A673 (cell line): ENCODE data around the gene ERAP2.

ENCODE experiments used
- CTCF ChIP-seq: fragments of 300-800, 200-600 bp; sonication (generic); conservative IDR thresholded peaks from 2 replicates; pipeline ENCODE4 v1.5.1; 2017; ENCODE audit warnings: low read depth, mild to moderate bottlenecking, antibody characterized with exemption, low read length, moderate library complexity, mixed read lengths
- EZH2 ChIP-seq: fragments of 200-600 bp; sonication (generic); IDR thresholded peaks from 2 replicates; pipeline ENCODE4 v1.6.1; 2017; ENCODE audit warnings: borderline replicate concordance, low read depth, mild to moderate bottlenecking, mixed read lengths, antibody characterized with exemption, low read length; ENCODE audit not compliant: poor library complexity, severe bottlenecking

GRCh38 chr5:96859375-96859774, 16.9 kb upstream of the ERAP2 start:
- no peak for TF ChIP-seq CTCF
- TF ChIP-seq EZH2: no peak
